ENCODE results near the gene LDHA.
"Not testable (repeated sequence)": the region's sequence is repeated elsewhere in the genome, so short reads cannot be mapped to it uniquely, and the experiment has no call there.

Gene LDHA

DNA sequence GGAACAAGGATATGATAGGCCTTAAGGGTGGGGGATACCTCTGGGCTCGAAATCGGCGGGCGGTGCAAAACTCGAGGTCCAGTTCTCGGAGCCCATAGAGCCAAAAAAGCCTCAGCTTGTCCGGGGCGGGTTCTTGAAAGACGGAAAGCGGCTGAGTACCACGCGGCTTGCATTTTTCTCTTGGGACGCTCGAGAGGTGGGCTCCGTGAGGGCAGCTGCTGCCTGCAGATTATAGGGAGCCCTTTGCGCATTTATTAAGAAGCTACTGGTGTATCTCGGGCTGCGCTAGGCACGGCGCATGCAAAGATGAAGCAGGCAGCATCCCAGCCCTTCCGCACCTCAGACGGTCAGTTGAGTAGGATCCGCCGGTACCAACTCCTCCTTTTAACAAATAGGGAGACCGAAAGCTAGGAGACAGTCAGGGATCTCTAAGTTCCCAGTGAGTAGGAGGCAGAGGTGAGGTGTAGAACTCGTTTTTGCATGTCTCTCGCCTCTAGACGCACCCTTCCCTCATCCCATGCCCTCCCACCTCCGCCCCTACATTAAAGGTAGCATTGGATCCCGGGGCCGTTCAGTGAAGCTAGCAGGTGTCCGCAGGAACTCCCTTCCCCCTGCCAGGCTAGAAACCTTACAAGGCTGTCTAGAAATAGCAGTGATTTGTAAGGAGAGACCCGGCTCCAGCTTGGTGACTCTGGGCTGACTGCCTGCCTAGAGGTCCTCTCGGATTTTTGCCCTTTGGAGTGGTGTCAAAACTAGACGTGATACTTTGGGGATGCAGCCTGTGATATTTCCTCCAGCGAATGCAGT is 768 bp downstream of the LDHA start:
- no peak for DNase-seq (ENCODE audit: low read depth in 2 of 2)

DNA sequence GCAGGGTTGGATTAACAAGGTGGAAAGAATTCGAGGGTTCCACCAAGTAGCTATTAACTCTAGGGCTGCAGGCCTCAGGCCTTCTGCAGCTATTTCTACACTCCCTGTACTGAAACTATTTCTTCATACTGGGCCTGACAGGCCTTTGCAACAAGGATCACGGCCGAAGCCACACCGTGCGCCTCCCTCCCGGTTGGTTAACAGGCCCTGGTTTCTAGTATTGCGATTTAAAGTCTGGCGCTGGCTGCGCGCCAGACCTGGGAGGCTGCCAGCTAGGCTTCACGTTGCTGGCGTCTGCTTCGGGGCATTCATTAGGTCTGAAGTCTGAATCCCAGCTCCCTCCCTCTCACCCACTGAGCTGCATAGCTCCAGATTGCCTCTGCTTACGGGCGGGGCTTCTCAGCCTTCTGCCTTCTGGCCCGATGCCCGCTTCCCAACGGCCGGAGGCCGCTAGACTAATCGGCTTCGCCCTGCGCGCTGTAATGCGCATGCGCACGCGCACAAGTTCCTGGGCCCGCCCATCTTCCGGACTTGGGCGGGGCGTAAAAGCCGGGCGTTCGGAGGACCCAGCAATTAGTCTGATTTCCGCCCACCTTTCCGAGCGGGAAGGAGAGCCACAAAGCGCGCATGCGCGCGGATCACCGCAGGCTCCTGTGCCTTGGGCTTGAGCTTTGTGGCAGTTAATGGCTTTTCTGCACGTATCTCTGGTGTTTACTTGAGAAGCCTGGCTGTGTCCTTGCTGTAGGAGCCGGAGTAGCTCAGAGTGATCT is 1.6 kb downstream of the LDHA start:
- peak; percentile 89 to 91 for DNase-seq (ENCODE audit: low read depth in 2 of 2)

DNA sequence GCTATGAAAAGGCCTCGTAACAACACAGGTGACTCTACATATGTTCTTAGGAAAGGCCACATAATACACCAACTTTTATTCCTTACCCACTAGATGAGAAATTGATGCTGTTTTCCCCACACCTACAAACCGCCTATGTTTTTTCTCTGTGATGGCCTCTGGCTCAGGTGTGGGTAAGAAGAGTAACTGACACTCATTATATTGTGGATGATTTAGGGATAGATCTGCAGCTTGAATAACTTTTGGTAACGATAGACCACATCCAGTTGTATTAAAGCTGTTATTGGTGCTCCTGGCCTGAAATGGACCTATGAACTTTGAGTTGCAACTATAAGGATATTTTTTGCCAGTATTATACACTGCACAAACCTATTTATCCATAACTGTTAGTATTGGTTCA is 3.6 kb downstream of the LDHA start:
- DNase-seq (ENCODE audit: low read depth in 2 of 2): no peak

DNA sequence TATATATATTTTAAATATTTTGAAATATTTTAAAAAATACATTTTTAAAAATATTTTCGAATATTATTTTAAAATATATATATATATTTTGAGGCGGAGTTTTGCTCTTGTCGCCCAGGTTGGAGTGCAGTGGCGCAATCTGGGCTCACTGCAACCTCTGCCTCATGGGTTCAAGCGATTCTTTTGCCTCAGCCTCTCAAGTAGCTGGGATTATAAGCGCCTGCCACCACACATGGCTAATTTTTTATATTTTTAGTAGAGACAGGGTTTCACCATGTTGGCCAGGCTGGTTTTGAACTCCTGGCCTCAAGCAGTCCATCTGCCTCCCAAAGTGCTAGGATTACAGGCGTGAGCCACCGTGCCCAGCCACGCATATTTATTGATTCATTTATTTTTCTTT is 6.7 kb downstream of the LDHA start:
- not testable (repeated sequence) for DNase-seq (ENCODE audit: low read depth in 2 of 2)

DNA sequence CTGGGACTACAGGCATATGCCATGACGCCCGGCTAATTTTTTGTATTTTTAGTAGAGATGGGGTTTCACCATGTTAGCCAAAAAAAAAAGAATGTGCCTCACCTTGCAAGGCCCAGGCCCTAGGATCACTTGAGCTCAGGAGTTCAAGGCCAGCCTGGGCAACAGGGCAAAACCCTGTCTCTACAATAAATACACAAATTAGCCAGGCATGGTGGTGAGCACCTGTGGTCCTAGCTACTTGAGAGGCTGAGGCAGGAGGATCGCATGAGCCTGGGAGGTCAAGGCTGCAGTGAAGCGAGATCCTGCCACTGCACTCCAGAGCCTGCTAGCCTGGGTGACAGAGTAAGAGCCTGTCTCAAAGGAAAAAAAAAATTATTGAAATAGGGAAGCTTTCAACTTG is 9.7 kb downstream of the LDHA start:
- no peak for DNase-seq (ENCODE audit: low read depth in 2 of 2)

DNA sequence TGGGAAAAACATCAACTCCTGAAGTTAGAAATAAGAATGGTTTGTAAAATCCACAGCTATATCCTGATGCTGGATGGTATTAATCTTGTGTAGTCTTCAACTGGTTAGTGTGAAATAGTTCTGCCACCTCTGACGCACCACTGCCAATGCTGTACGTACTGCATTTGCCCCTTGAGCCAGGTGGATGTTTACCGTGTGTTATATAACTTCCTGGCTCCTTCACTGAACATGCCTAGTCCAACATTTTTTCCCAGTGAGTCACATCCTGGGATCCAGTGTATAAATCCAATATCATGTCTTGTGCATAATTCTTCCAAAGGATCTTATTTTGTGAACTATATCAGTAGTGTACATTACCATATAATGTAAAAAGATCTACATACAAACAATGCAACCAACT is 13.0 kb downstream of the LDHA start:
- not testable (repeated sequence) for DNase-seq (ENCODE audit: low read depth in 2 of 2)

DNA sequence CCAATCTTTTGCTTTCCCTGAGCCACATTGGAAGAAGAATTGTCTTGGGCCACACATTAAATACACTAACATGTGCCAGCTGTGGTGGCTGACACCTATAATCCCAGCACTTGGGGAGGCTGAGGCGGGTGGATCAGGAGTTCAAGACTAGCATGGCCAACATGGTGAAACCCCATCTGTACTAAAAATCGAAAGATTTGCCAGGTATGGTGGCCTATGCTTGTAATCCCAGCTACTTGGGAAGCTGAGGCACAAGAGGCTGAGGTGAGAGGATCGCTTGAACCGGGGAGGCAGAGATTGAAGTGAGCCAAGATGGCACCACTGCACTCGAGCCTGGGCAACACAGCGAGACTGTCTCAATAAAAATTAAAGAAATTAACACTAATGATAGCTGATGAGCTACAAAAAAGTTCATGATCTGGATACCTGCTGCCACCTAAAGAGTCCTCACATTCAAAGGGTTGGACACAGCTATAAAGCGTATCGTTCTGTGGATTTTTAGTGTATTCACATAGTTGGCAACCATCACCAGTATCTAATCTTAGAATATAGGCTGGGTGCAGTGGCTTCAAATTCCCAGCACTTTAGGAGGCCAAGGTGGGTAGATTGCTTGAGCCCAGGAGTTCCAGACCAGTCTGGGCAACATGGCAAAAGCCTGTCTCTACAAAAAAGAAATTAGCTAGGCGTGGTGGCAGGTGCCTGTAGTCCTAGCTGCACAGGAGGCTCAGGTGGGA is 14.4 kb downstream of the LDHA start:
- DNase-seq (ENCODE audit: low read depth in 2 of 2): no peak

DNA sequence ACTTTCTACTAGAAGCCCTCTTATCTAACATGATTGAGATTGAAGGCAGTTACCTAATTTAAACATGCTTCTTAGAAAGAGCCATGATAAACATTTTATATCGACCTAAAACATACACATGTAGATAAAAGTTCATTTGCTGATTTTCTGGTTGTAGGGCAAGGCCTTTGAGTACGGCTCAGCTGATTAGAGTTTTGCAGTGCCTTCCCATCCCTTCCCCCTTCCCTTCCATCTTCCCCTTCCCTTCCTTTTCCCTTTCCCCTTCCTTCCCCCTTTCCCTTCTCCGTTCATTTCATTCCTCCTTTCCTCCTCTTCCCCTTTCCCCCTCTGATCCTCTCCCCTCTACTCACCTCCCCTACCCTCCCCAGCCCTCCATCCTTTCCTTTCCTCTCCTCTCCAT is 22.1 kb downstream of the LDHA start:
- no peak for DNase-seq (ENCODE audit: low read depth in 2 of 2)

DNA sequence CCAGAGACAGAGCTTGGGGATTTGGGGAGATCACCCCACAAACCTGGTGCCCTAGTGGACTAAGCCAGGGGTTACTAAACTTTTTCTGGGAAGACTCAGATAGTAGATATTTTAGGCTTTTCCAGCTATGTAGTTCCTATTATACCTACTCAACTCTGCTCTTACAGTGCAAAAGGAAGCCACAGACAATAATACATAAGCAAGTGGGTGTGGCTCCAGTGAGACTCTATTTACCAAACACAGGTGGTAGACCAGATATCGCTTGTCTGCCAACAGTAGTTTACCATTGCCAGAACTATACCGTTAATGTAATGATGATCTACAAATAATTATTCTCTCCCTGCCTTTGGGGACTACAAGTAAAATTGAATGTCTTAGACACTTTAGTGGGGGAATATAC is 24.7 kb downstream of the LDHA start:
- no peak for DNase-seq (ENCODE audit: low read depth in 2 of 2)

DNA sequence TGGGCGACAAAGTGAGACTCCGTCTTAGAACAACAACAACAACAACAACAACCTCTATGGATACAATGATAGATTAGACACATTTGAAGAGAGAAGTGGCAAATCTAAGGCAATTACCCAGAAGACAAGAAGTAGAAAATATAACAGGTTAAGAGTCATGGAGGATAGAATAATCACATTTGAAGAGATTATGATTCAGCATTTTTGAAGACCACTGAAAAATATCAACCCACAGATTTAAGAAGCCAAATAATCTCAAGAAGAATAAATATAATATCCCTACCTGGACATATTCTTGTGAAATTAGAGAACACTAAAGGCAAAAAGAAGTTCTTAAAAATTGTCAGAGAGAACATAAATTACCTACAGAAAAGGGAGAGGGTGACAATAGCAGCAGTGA is 25.7 kb downstream of the LDHA start:
- DNase-seq (ENCODE audit: low read depth in 2 of 2): no peak

DNA sequence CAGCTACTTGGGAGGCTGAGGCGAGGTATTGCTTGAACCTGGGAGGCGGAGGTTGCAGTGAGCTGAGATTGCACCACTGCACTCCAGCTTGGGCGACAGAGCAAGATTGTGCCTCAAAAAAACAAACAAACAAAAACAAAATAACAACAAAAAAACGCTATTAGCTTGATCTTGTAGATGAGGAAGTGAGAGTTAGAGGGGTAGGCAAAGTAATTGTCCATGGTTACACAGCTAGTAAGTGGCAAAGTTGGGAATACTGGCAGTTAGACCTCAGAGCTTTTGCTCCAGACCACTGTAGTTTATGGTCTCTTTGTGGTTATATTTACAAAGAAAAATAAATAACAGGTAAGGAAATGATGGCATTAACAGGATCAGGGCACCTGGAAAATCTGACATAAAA is 32.9 kb downstream of the LDHA start:
- DNase-seq (ENCODE audit: low read depth in 2 of 2): no peak

DNA sequence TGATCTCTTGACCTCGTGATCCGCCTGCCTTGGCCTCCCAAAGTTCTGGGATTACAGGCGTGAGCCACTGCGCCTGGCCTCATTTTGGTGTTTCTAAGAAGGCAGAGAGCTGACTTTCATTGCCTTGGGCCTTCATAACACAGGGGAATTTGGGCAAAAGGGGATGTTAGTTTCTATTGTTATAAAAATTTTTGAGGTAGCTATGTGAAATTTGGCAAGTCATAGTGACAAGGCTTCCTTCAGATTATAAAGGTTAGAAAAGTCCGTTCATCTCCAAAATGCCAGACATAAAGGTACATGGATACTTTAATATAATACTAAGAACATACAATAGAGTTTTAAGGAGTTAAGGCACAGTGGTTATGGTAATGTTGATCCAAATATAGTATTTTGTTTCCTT is 35.0 kb downstream of the LDHA start:
- no peak for DNase-seq (ENCODE audit: low read depth in 2 of 2)

DNA sequence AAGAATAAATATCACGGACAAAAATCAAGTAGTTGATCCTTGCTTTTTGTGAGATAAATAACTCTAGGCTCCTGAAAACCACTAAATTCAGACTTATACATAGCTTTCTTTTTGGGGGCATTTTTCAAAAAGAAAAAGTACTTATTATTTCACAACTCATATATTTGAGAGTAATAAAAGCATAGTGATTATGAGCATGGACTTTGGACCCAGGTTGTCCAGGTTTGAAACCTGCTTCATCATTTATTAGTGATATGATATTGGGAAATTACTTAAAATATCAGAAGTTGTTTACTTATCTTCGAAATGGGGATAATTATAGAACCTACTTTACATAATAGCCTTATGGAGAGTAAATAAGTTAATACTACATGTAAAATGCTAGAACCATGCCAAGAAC is 44.3 kb downstream of the LDHA start:
- no peak for DNase-seq (ENCODE audit: low read depth in 2 of 2)

DNA sequence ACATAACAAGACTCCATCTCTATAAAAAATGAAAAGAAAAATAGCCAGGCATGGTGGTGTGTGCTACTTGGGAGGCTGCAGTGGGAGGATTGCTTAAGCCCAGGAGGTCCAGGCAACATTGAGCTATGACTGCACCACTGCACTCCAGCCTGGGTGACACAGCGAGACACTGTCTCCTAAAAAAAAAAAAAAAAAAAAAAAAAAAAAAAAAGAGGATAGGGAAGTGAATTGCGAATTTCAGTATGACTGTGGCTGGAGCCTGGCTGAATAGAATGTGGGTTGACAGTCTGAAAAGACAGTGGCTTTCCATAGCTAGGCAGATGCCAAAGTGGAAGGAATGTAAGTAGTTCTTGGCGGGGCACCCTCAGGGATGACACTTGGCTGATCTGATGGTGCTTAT is 54.9 kb downstream of the LDHA start:
- no peak for DNase-seq (ENCODE audit: low read depth in 2 of 2)

DNA sequence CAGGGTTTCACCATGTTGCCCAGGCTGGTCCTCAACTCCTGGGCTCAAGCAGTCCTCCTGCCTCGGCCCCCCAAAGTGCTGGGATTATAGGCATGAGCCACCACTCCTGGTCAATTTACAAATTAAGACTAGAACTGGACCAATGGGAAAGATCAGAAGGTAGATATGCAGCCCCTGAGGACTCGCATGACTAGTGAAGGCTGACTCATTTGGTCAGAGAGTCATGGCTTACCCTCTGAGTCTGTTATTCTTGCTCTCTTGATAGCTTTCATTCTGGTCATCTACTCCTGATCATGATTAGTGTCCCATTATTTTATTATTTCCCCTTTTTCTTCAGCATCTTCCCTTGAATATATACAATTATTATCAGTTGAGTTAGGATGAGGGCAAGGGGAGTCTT is 58.6 kb downstream of the LDHA start:
- DNase-seq (ENCODE audit: low read depth in 2 of 2): no peak

DNA sequence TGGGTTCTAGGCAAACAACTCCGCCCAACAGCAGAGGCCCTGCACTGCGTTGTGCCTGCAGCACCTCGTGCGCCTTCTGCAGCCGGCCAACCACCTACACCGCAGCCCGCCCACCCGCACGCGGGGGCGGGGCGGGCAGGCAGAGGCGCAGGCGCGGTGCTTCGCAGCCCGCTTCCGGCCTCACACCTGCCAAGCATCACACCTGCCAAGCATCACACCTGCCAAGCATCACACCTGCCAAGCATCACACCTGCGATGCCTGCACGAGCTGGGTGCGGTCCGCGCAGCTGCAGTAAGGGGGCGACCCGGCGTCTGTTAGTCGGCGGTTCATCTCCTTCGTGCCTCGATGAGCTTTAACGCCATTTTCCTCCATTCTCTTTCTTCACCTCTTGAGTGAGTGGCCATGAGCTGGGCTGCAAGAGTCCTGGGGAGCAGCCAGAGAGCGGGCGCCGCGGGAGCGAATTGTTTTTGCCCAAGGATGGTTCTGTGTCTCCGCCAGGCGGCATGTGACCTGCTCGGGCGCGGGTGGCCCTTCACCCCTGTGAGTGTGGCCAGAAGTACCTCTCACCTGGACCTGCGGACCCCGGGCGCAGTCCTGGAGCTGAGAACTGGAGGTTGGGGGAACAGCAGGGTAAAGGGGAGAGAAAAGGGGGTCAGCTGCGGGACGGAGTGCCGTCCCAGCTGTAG is 61.5 kb downstream of the LDHA start, which contains the start of gene LDHAL6A:
TSS of gene LDHAL6A (plus strand) at position 171 of the 687 bp plus-strand sequence. CDS start 825 bp downstream, outside the sequence.
- no peak for DNase-seq (ENCODE audit: low read depth in 2 of 2)

DNA sequence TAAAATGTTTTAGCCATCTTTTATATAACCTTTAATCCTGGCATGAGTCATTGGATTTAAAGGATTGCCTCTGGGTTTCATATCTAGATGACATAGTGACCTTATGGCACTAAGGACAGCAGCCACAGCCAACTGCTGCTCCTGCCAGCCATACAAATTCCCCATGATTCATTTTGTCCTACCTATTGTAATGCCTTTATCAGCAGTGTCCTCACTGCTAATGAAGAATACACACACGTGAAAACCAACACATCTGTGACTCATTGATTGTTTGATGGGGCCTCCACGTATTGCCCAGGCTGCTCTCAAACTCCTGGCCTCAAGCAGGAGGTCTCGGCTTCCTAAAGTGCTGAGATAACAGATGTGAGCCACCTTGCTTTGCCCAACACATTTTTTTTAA is 63.1 kb downstream of the LDHA start:
- DNase-seq (ENCODE audit: low read depth in 2 of 2): no peak

All from activated CD8-positive, alpha-beta memory T cell treated with anti-CD3 and anti-CD28 coated beads for 4 hours (primary cell).